ENCODE results near the gene MSH5. TPM values are rescaled to one million over a fixed set of nuclear protein-coding genes. Genes with fewer than 3 reads are reported as not detected.

Gene MSH5
- total and polyA plus RNA-seq, 9 of the 15 experiments (the other 6 are each of a cell fraction or from before 2014, with no cell fraction given) = 12.5 to 104 (median 46.6) TPM

DNA sequence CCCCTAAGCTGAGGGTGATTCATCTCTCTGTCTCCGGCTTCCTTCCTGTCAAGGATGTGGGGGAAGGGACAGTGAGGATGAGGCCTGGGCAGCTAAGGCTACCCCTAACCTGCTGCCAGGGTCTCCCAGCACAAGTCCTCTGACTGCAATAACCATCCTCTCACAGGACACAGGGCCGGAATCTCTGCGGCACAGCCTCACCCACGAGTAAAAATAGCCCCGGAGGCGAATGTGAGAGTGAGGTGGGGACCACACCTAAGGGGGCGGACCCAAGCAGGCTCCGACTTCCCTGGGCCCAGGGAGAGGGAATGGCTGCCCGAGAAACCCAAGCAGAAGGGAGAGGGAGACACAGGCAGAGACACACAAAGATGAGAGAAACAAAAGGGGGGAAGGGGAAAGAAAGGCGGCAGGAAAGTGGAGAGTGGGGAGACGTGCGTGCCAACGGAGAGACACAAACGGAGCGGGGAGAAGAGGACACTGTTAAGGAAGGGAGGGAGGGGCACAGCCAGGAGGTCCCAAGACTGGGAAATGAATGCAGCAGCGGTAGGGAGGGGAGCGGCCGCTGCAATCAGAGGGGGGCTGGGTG lies 4.9 kb upstream of the MSH5 start (continued):
- TF ChIP-seq, protein P1, sequence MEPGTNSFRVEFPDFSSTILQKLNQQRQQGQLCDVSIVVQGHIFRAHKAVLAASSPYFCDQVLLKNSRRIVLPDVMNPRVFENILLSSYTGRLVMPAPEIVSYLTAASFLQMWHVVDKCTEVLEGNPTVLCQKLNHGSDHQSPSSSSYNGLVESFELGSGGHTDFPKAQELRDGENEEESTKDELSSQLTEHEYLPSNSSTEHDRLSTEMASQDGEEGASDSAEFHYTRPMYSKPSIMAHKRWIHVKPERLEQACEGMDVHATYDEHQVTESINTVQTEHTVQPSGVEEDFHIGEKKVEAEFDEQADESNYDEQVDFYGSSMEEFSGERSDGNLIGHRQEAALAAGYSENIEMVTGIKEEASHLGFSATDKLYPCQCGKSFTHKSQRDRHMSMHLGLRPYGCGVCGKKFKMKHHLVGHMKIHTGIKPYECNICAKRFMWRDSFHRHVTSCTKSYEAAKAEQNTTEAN (CRISPR knock-in tag; IDR thresholded peaks at IDR 0.05) = no peak
- TF ChIP-seq LEF1 (IDR thresholded peaks at IDR 0.05) = no peak
- TF ChIP-seq YY1 (IDR thresholded peaks at IDR 0.05; ENCODE audit: borderline replicate concordance in 1 of 3, control insufficient read depth in 1 of 3, extremely low read depth in 1 of 3, insufficient read depth in 3 of 3, insufficient read length in 1 of 3, insufficient replicate concordance in 2 of 3, low read depth in 1 of 3, low read length in 2 of 3) = peak in 1 of 3 experiments; percentile 84
- TF ChIP-seq, protein P2, sequence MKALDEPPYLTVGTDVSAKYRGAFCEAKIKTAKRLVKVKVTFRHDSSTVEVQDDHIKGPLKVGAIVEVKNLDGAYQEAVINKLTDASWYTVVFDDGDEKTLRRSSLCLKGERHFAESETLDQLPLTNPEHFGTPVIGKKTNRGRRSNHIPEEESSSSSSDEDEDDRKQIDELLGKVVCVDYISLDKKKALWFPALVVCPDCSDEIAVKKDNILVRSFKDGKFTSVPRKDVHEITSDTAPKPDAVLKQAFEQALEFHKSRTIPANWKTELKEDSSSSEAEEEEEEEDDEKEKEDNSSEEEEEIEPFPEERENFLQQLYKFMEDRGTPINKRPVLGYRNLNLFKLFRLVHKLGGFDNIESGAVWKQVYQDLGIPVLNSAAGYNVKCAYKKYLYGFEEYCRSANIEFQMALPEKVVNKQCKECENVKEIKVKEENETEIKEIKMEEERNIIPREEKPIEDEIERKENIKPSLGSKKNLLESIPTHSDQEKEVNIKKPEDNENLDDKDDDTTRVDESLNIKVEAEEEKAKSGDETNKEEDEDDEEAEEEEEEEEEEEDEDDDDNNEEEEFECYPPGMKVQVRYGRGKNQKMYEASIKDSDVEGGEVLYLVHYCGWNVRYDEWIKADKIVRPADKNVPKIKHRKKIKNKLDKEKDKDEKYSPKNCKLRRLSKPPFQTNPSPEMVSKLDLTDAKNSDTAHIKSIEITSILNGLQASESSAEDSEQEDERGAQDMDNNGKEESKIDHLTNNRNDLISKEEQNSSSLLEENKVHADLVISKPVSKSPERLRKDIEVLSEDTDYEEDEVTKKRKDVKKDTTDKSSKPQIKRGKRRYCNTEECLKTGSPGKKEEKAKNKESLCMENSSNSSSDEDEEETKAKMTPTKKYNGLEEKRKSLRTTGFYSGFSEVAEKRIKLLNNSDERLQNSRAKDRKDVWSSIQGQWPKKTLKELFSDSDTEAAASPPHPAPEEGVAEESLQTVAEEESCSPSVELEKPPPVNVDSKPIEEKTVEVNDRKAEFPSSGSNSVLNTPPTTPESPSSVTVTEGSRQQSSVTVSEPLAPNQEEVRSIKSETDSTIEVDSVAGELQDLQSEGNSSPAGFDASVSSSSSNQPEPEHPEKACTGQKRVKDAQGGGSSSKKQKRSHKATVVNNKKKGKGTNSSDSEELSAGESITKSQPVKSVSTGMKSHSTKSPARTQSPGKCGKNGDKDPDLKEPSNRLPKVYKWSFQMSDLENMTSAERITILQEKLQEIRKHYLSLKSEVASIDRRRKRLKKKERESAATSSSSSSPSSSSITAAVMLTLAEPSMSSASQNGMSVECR (CRISPR knock-in tag; IDR thresholded peaks at IDR 0.05) = peak; percentile 87
- peak; percentile 100 for TF ChIP-seq ETV1 (tag; conservative IDR thresholded peaks at IDR 0.05; ENCODE audit: low read depth)
- TF ChIP-seq, protein P3, sequence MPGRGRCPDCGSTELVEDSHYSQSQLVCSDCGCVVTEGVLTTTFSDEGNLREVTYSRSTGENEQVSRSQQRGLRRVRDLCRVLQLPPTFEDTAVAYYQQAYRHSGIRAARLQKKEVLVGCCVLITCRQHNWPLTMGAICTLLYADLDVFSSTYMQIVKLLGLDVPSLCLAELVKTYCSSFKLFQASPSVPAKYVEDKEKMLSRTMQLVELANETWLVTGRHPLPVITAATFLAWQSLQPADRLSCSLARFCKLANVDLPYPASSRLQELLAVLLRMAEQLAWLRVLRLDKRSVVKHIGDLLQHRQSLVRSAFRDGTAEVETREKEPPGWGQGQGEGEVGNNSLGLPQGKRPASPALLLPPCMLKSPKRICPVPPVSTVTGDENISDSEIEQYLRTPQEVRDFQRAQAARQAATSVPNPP (IDR thresholded peaks at IDR 0.05; ENCODE audit: borderline replicate concordance, insufficient read depth, insufficient read length) = no peak
- TF ChIP-seq TSC22D4 (tag; IDR thresholded peaks at IDR 0.05) = no peak
- TF ChIP-seq RBM22 (IDR thresholded peaks at IDR 0.05; ENCODE audit: low read depth, low read length, poor library complexity, severe bottlenecking) = no peak
- TF ChIP-seq, protein P4, sequence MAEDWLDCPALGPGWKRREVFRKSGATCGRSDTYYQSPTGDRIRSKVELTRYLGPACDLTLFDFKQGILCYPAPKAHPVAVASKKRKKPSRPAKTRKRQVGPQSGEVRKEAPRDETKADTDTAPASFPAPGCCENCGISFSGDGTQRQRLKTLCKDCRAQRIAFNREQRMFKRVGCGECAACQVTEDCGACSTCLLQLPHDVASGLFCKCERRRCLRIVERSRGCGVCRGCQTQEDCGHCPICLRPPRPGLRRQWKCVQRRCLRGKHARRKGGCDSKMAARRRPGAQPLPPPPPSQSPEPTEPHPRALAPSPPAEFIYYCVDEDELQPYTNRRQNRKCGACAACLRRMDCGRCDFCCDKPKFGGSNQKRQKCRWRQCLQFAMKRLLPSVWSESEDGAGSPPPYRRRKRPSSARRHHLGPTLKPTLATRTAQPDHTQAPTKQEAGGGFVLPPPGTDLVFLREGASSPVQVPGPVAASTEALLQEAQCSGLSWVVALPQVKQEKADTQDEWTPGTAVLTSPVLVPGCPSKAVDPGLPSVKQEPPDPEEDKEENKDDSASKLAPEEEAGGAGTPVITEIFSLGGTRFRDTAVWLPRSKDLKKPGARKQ (CRISPR knock-in tag; IDR thresholded peaks at IDR 0.05) = no peak
- no peak for TF ChIP-seq CBFA2T2 (conservative IDR thresholded peaks at IDR 0.05)
- TF ChIP-seq, protein P5, sequence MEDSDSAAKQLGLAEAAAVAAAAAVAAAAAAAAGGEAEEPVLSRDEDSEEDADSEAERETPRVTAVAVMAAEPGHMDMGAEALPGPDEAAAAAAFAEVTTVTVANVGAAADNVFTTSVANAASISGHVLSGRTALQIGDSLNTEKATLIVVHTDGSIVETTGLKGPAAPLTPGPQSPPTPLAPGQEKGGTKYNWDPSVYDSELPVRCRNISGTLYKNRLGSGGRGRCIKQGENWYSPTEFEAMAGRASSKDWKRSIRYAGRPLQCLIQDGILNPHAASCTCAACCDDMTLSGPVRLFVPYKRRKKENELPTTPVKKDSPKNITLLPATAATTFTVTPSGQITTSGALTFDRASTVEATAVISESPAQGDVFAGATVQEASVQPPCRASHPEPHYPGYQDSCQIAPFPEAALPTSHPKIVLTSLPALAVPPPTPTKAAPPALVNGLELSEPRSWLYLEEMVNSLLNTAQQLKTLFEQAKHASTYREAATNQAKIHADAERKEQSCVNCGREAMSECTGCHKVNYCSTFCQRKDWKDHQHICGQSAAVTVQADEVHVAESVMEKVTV (CRISPR knock-in tag; IDR thresholded peaks at IDR 0.05) = no peak
- 0 out of 2 replicates have a peak, but pooled peaks have one; percentile 73 for TF ChIP-seq ZNF57 (CRISPR knock-in tag; IDR thresholded peaks at IDR 0.05)
- TF ChIP-seq ARID2 (IDR thresholded peaks at IDR 0.05) = peak; percentile 66; the same call in 1 of the 2 replicates
- no peak for TF ChIP-seq HDAC6 (IDR thresholded peaks at IDR 0.05; ENCODE audit: low read depth, low read length)
- TF ChIP-seq ZNF431 (CRISPR knock-in tag; IDR thresholded peaks at IDR 0.05) = no peak
- no peak for TF ChIP-seq HIVEP1 (CRISPR knock-in tag; IDR thresholded peaks at IDR 0.05)
